ENCODE measurements around the gene COL4A2.
"Not testable (repeated sequence)": the region's sequence is repeated elsewhere in the genome, so short reads cannot be mapped to it uniquely, and the experiment has no call there.

The COL4A2 gene

GRCh38 chr13:110523838-110524540 is 216.9 kb downstream of the COL4A2 start:
- DNase-seq = no peak

GRCh38 chr13:110524541-110525257 is 217.6 kb downstream of the COL4A2 start:
- no peak for DNase-seq

GRCh38 chr13:110525328-110526319 is 218.5 kb downstream of the COL4A2 start:
- DNase-seq = no peak

- no peak for DNase-seq
Measured at GRCh38 chr13:110528371-110528770, 221.3 kb downstream of the COL4A2 start.

GRCh38 chr13:110528911-110529310 is 221.8 kb downstream of the COL4A2 start:
- no peak for DNase-seq

- DNase-seq = no peak
Measured at GRCh38 chr13:110529522-110530311, 222.6 kb downstream of the COL4A2 start.

- DNase-seq = no peak
Measured at GRCh38 chr13:110531100-110531499, 224.0 kb downstream of the COL4A2 start.

- no peak for DNase-seq
Measured at GRCh38 chr13:110531671-110532083, 224.6 kb downstream of the COL4A2 start.

- not testable (repeated sequence) for DNase-seq
Measured at GRCh38 chr13:110532258-110532657, 225.2 kb downstream of the COL4A2 start.

- DNase-seq = no peak
Measured at GRCh38 chr13:110533771-110534670, 226.9 kb downstream of the COL4A2 start.

GRCh38 chr13:110535526-110535925 is 228.4 kb downstream of the COL4A2 start:
- no peak for DNase-seq

- DNase-seq = peak; percentile 29
Measured at GRCh38 chr13:110536006-110536693, 229.1 kb downstream of the COL4A2 start.

GRCh38 chr13:110538632-110539031 is 231.5 kb downstream of the COL4A2 start:
- DNase-seq = peak; percentile 27

GRCh38 chr13:110539894-110540293 is 232.8 kb downstream of the COL4A2 start:
- no peak for DNase-seq

- no peak for DNase-seq
Measured at GRCh38 chr13:110540871-110541525, 233.9 kb downstream of the COL4A2 start.

- DNase-seq = no peak
Measured at GRCh38 chr13:110541526-110541920, 234.4 kb downstream of the COL4A2 start.

- DNase-seq = no peak
Measured at GRCh38 chr13:110542169-110542796, 235.2 kb downstream of the COL4A2 start.

- no peak for DNase-seq
Measured at GRCh38 chr13:110546378-110546777, 239.3 kb downstream of the COL4A2 start.

GRCh38 chr13:110546926-110547325 is 239.8 kb downstream of the COL4A2 start:
- DNase-seq = no peak

Measured in KG1 (cell line).